ENCODE measurements around the gene UGT1A8. TPM values are rescaled to one million over a fixed set of nuclear protein-coding genes. Genes with fewer than 3 reads are reported as not detected.

The UGT1A8 gene
- not detected in 2 replicates for total RNA-seq

DNA sequence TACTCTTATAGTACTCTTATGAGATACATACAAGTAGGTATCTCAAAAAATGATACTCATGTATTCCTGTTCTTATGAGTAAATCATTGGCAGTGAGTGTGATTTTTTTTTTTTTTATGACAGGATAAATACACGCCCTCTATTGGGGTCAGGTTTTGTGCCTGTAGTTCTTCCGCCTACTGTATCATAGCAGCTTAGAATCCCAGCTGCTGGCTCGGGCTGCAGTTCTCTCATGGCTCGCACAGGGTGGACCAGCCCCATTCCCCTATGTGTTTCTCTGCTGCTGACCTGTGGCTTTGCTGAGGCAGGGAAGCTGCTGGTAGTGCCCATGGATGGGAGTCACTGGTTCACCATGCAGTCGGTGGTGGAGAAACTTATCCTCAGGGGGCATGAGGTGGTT, at the start of gene UGT1A8:
Gene UGT1A8 (plus strand): TSS at position 158 of the 400 bp plus-strand sequence. CDS start 75 bp downstream, at position 233.

DNA sequence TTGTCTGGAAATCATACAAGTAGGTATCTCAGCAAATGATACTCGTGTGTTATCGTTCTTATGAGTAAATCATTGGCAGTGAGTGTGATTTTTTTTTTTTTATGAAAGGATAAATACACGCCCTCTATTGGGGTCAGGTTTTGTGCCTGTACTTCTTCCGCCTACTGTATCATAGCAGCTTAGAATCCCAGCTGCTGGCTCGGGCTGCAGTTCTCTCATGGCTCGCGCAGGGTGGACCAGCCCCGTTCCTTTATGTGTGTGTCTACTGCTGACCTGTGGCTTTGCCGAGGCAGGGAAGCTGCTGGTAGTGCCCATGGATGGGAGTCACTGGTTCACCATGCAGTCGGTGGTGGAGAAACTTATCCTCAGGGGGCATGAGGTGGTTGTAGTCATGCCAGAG, 18.9 kb downstream of the UGT1A8 start, which contains the start of gene UGT1A10:
Gene UGT1A10 (plus strand): TSS at position 143 of the 400 bp plus-strand sequence. CDS start 75 bp downstream, at position 218.

DNA sequence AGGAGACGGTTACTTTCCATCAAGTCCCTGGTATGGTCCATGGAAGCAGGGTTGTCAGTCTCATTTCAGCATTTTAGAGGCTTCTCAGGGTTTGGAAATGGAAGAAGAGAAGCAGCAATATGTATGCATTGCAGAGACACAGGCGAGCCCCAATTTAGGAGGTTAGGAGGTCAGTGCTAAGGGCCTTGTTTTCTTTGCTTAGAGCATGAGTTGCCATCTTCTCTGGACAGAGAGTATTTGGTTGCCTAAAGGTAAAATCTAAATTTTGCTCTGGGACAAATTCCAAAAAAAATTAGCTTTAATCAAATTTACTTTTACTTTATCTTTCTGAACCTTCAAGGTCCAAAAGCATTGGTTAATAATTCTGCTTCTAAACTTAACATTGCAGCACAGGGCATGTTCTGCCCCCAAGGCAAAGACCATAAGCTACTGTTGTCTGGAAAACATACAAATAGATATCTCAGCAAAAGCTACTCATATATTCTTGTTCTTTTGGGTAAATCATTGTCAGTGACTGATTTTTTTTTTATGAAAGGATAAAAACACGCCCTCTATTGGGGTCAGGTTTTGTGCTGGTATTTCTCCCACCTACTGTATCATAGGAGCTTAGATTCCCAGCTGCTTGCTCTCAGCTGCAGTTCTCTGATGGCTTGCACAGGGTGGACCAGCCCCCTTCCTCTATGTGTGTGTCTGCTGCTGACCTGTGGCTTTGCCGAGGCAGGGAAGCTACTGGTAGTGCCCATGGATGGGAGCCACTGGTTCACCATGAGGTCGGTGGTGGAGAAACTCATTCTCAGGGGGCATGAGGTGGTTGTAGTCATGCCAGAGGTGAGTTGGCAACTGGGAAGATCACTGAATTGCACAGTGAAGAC, 54.1 kb downstream of the UGT1A8 start, which contains the start of gene UGT1A9:
Gene UGT1A9 (plus strand): TSS at position 609 of the 872 bp plus-strand sequence. CDS start 37 bp downstream, at position 646.

DNA sequence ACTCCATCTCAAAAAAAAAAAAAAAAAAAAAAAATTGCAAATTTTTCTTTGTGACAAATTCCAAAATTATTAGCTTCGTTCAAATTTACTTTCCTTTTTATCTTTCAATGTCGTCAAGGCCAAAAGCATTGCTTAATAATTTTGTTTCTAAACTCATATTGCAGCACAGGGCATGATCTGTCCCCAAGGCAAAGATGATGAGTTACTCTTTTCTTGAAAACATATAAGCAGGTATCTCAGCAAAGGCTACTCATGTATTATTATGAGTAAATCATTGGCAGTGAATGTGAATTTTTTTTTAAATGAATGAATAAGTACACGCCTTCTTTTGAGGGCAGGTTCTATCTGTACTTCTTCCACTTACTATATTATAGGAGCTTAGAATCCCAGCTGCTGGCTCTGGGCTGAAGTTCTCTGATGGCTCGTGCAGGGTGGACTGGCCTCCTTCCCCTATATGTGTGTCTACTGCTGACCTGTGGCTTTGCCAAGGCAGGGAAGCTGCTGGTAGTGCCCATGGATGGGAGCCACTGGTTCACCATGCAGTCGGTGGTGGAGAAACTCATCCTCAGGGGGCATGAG, 64.2 kb downstream of the UGT1A8 start, which contains the start of gene UGT1A7:
Gene UGT1A7 (plus strand): TSS at position 381 of the 579 bp plus-strand sequence. CDS start 37 bp downstream, at position 418.

DNA sequence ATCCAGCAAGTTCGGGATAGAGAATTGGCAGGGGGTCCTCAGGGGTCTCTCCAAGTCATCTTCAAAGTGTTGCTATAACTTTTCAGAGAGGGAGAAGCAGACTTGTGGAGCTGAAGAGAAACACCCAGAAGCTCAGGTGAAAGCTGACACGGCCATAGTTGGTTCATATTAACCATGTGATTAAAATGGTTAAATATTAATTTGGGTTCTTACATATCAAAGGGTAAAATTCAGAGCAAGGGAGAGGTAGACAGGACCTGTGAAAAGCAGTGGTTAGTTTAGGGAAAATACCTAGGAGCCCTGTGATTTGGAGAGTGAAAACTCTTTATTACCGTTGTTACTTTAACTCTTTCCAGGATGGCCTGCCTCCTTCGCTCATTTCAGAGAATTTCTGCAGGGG, 75.2 kb downstream of the UGT1A8 start, which contains the start of gene UGT1A6:
Gene UGT1A6 (plus strand): TSS at position 243 of the 400 bp plus-strand sequence. CDS start 115 bp downstream, at position 358.

DNA sequence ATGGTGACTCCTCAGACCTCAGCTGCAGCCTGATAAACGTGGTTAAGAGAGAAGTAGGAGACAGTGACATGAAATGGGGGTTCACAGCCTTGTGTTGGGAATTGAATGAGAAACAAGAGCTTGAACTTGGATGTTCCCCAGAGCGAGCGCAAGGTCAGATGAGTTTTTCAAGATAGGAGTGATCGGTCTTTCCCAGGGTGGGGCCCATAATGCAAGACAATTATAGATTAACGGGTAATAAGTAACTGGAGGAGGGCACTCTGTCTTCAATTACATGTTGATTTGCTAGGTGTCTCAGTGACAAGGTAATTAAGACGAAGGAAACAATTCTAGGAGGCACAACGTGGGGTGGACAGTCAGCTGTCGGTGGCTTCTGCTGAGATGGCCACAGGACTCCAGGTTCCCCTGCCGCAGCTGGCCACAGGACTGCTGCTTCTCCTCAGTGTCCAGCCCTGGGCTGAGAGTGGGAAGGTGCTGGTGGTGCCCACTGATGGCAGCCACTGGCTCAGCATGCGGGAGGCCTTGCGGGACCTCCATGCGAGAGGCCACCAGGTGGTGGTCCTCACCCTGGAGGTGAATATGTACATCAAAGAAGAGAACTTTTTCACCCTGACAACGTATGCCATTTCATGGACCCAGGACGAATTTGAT, 95.3 kb downstream of the UGT1A8 start, which contains the start of gene UGT1A5:
Gene UGT1A5 (plus strand): TSS at position 297 of the 651 bp plus-strand sequence. CDS start 85 bp downstream, at position 382.

DNA sequence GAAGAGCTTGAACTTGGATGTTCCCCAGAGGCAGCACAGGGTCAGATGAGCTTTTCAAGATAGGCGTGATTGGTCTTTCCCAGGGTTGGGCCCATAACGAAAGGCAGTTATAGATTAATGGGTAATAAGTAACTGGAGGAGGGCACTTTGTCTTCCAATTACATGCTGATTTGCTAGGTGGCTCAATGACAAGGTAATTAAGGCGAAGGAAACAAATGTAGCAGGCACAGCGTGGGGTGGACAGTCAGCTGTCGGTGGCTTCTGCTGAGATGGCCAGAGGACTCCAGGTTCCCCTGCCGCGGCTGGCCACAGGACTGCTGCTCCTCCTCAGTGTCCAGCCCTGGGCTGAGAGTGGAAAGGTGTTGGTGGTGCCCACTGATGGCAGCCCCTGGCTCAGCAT, 101.1 kb downstream of the UGT1A8 start, which contains the start of gene UGT1A4:
Gene UGT1A4 (plus strand): TSS at position 185 of the 400 bp plus-strand sequence. CDS start 85 bp downstream, at position 270.

DNA sequence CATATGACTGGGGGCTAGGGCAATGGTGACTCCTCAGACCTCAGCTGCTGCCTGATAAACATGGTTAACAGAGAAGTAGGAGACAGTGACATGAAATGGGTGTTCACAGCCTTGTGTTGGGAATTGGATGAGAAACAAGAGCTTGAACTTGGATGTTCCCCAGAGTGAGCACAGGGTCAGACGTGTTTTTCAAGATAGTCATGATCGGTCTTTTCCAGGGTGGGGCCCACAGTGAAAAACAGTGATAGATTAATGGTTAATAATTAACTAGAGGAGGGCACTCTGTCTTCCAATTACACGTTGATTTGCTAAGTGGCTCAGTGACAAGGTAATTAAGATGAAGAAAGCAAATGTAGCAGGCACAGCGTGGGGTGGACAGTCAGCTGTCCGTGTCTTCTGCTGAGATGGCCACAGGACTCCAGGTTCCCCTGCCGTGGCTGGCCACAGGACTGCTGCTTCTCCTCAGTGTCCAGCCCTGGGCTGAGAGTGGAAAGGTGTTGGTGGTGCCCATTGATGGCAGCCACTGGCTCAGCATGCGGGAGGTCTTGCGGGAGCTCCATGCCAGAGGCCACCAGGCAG, 111.4 kb downstream of the UGT1A8 start, which contains the start of gene UGT1A3:
Gene UGT1A3 (plus strand): TSS at position 320 of the 579 bp plus-strand sequence. CDS start 85 bp downstream, at position 405.

DNA sequence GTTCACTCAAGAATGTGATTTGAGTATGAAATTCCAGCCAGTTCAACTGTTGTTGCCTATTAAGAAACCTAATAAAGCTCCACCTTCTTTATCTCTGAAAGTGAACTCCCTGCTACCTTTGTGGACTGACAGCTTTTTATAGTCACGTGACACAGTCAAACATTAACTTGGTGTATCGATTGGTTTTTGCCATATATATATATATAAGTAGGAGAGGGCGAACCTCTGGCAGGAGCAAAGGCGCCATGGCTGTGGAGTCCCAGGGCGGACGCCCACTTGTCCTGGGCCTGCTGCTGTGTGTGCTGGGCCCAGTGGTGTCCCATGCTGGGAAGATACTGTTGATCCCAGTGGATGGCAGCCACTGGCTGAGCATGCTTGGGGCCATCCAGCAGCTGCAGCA, 142.6 kb downstream of the UGT1A8 start, which contains the start of gene UGT1A1:
Gene UGT1A1 (plus strand): TSS at position 228 of the 400 bp plus-strand sequence. CDS start 18 bp downstream, at position 246.

DNA sequence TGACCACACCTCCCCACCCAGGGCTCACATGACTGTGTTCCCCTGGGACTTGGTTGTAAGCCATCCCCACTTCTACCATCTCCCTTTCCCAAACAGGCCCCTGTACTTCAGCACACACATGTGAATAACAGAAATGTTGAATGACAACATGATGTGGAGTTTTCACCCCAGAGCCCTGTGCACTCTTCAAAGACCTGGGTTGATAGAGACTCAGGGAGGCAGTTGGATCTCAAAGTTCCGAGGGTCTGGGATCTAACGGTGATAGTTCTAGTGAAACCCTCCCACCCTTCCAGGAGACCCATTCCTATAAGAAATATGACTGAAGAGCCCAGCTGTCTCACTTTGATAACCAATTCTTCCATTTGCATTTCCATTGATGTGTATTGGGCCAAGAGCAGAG, 160.6 kb downstream of the UGT1A8 start, which contains the start of gene MROH2A:
Gene MROH2A (plus strand): TSS at position 301 of the 400 bp plus-strand sequence. CDS start 1,029 bp downstream, outside the sequence.

Other genes with a start within 250 kb of the UGT1A8 start
- gene USP40, start 50.9 kb upstream of the UGT1A8 start, total RNA-seq, result 17.5 and 25.1 TPM in 2 replicates
- gene UGT1A10, start 18.8 kb downstream of the UGT1A8 start, total RNA-seq, result not detected in 2 replicates
- gene UGT1A9, start 54.3 kb downstream of the UGT1A8 start, total RNA-seq, result not detected in 2 replicates
- gene UGT1A7, start 64.3 kb downstream of the UGT1A8 start, total RNA-seq, result not detected in 2 replicates
- gene UGT1A6, start 75.3 kb downstream of the UGT1A8 start, total RNA-seq, result not detected in 2 replicates
- not detected in 2 replicates for gene UGT1A5, start 95.3 kb downstream of the UGT1A8 start, total RNA-seq
- not detected in 2 replicates for gene UGT1A4, start 101.1 kb downstream of the UGT1A8 start, total RNA-seq
- not detected in 2 replicates for gene UGT1A3, start 111.4 kb downstream of the UGT1A8 start, total RNA-seq
- gene UGT1A1, start 142.6 kb downstream of the UGT1A8 start, total RNA-seq, result not detected in 2 replicates
- not detected in 2 replicates for gene MROH2A, start 160.7 kb downstream of the UGT1A8 start, total RNA-seq
- 1.8 and 4.9 TPM in 2 replicates for gene HJURP, start 236.9 kb downstream of the UGT1A8 start, total RNA-seq